Kidney (tissue), 14 donors: ENCODE measurements around the gene KLRF1. TPM values are rescaled to one million over a fixed set of nuclear protein-coding genes. Genes with fewer than 3 reads are reported as not detected.

Experiments
- DNase-seq, 5 donors: peaks; one replicate each; pipeline ENCODE4 v3.0.0-alpha.2; 2013 to 2020
- FAIRE-seq: peaks from 2 replicates; lab custom pipeline; 2012; peaks lifted over from hg19 to GRCh38; lab: Jason Lieb, UNC
- H3K27ac ChIP-seq, 2 donors: one replicate each; pipeline ENCODE4 v1.7.0; 2013; ENCODE audit warnings: low read depth in 2 of 2, low read length in 2 of 2, inconsistent platforms in 1 of 2
- H3K27me3 ChIP-seq: one replicate; pipeline ENCODE4 v1.7.1; 2013; ENCODE audit warnings: low read length, inconsistent platforms; ENCODE audit not compliant: control insufficient read depth, insufficient read depth
- H3K36me3 ChIP-seq, 3 donors: one replicate each; pipeline versions ENCODE4 v1.7.0 to v1.7.1; 2013; ENCODE audit warnings: low read length in 3 of 3, control low read depth in 1 of 3, inconsistent platforms in 1 of 3; ENCODE audit not compliant: insufficient read depth in 3 of 3, control insufficient read depth in 2 of 3
- H3K4me1 ChIP-seq, 3 donors: one replicate each; pipeline versions ENCODE4 v1.7.0 to v1.7.1; 2013; ENCODE audit warnings: low read length in 3 of 3, inconsistent platforms in 1 of 3, low read depth in 1 of 3; ENCODE audit not compliant: control insufficient read depth in 2 of 3, insufficient read depth in 2 of 3
- H3K4me3 ChIP-seq, 3 donors: one replicate each; pipeline versions ENCODE4 v1.7.0 to v1.8.1; 2013; ENCODE audit warnings: low read length in 3 of 3, control low read depth in 1 of 3, inconsistent platforms in 1 of 3
- H3K9ac ChIP-seq, 3 donors: one replicate each; pipeline versions ENCODE4 v1.7.0 to v1.7.1; 2013; ENCODE audit warnings: low read length in 3 of 3, control low read depth in 1 of 3, inconsistent platforms in 1 of 3
- H3K9me3 ChIP-seq, 3 donors: one replicate each; pipeline versions ENCODE4 v1.7.0 to v1.7.1; 2013; ENCODE audit warnings: low read length in 3 of 3, control low read depth in 1 of 3, inconsistent platforms in 1 of 3; ENCODE audit not compliant: control insufficient read depth in 2 of 3, insufficient read depth in 1 of 3
- intact Hi-C: fragments of 100-400 bp; cut with DNase I; formaldehyde crosslinking; loops from one replicate; pipeline ENCODE4 v1.11.1; 2022
- polyA plus RNA-seq: library from polyadenylated mRNA; stranded (reverse); fragments of 350-450 nt; fragmentation: Illumina TruSeq; extraction: RNeasy Lipid Tissue Mini Kit (QIAGEN cat#74804); gene quantifications from one replicate; pipeline ENCODE4 v1.2.3, GENCODE V29; 2014; ENCODE audit warnings: low read depth, low replicate concordance; ENCODE audit not compliant: insufficient read depth
- total RNA-seq: library from RNA; stranded (reverse); fragmentation: NEBNext Ultra II Directional; extraction: Animal tissue kit (Norgen Biotek cat#: 25700); gene quantifications from one replicate; pipeline ENCODE4 v1.2.1, GENCODE V29; 2021
- TF ChIP-seq, protein P1 (sequence below): IDR thresholded peaks from 3 replicates; pipeline ENCODE4 v1.5.1; 2012; ENCODE audit warnings: mild to moderate bottlenecking, moderate library complexity, borderline replicate concordance; ENCODE audit not compliant: insufficient read depth; ENCODE audit errors: extremely low read depth
- donor health status: control.
- donor health status: control.
- donor health status: control.
- donor health status: control.
- donor health status: control.
- donor health status: DM: yes; HTN: yes; CAD: no.
- donor health status: Normal renal cell carcinoma (clear cell type).

Gene KLRF1
- total and polyA plus RNA-seq, 2 donors from 2014 or later: 2.0 TPM

DNA sequence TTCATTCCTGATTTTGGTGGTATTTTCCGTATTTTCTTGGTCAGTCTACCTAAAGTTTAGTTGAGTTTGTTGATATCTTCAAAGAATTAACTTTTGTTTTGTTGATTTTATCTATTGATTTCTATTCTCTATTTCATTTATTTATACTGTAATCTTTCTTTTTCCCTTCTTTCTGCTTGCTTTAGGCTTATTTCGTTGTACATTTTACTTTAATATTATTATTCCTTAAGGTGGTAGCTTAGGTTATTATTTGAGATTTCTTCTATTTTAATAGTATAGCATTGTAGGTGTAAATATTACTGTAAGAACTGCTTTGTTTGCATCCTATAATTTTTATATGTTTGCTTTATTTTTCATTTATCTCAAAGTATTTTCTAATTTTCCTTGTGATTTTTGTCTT, 21.4 kb upstream of the KLRF1 start:
- Histone ChIP-seq H3K9ac (no peak overlapping the region), H3K9me3 (no peaks in the 10 kb centered on the region), H3K27me3 (no peaks in the 10 kb centered on the region), H3K36me3 (no peaks in the 10 kb centered on the region), H3K27ac (no peak overlapping the region), H3K4me3 (no peak overlapping the region), H3K4me1 (no peaks in the 10 kb centered on the region)
- TF ChIP-seq, protein P1, sequence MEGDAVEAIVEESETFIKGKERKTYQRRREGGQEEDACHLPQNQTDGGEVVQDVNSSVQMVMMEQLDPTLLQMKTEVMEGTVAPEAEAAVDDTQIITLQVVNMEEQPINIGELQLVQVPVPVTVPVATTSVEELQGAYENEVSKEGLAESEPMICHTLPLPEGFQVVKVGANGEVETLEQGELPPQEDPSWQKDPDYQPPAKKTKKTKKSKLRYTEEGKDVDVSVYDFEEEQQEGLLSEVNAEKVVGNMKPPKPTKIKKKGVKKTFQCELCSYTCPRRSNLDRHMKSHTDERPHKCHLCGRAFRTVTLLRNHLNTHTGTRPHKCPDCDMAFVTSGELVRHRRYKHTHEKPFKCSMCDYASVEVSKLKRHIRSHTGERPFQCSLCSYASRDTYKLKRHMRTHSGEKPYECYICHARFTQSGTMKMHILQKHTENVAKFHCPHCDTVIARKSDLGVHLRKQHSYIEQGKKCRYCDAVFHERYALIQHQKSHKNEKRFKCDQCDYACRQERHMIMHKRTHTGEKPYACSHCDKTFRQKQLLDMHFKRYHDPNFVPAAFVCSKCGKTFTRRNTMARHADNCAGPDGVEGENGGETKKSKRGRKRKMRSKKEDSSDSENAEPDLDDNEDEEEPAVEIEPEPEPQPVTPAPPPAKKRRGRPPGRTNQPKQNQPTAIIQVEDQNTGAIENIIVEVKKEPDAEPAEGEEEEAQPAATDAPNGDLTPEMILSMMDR: no peak
- DNase-seq: no peak
- FAIRE-seq: no peak
- intact Hi-C loops: no loop called here

DNA sequence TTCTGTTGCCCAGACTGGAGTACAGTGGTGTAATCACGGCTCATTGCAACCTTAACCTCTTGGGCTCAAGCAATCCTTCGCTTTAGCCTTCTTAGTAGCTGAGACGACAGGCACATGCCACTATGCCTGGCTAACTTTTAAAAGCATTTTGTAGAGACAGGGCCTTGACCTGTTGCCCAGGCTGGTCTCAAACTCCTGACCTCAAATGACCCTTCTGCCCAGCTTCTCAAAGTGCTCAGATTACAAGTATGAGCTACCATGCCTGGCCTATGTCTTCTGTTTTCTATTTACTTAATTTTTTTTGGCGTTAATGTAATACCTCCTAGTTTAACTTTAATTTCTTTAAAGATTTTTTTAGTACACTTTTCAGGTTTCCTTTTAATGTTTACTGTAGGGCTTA, 20.6 kb upstream of the KLRF1 start:
- DNase-seq: no peak
- no peaks in the 10 kb centered on the region for H3K9me3 ChIP-seq
- H3K4me3 ChIP-seq: no peak overlapping the region
- H3K36me3 ChIP-seq: no peaks in the 10 kb centered on the region
- intact Hi-C loops: no loop called here
- H3K4me1 ChIP-seq: no peaks in the 10 kb centered on the region
- no peaks in the 10 kb centered on the region for H3K27me3 ChIP-seq
- H3K27ac ChIP-seq: no peak overlapping the region
- TF ChIP-seq, protein P1: no peak
- no peak for FAIRE-seq
- H3K9ac ChIP-seq: no peak overlapping the region

DNA sequence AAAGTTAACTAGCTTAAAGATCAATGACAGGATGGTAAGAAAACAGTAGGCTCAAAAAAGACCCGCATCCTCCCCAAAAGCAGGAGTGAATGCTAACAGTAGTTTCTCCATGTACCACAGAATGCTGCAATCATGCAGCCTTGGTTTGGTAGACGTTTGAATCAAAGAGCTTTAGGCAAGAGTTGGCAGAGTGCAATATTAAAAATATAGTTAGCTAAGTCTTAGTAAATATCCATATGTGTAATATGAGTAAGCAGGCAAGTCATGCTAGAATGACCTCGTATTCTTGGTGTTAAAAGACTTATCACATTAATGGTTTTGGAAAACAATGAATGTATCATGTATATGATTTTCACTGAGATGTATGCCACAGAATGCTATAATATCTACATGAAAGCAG, 18.8 kb upstream of the KLRF1 start:
- H3K4me1 ChIP-seq: no peaks in the 10 kb centered on the region
- intact Hi-C loops: no loop called here
- no peaks in the 10 kb centered on the region for H3K36me3 ChIP-seq
- no peak overlapping the region for H3K4me3 ChIP-seq
- no peak for DNase-seq
- H3K9ac ChIP-seq: no peak overlapping the region
- no peak overlapping the region for H3K27ac ChIP-seq
- no peaks in the 10 kb centered on the region for H3K27me3 ChIP-seq
- H3K9me3 ChIP-seq: no peaks in the 10 kb centered on the region
- TF ChIP-seq, protein P1: no peak
- FAIRE-seq: no peak

DNA sequence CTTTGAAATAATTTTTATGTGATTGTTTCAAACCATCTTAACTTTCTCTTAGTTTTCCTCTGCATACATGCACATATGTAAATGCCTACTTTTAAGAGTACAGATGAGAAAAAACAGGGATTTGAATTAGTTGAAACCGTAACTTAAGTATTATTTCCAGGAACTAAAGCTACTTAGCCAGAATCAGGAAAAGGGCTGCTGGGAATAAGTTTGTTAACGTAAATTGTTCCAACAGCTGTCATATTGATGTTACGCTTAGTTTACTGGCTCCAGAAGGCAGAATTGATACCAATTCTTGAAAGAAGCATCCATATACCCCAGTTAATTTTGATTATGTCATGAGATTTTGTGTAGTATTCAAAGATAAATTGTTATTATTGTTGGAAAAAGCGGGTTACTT, 17.9 kb upstream of the KLRF1 start:
- H3K4me3 ChIP-seq: no peak overlapping the region
- no peaks in the 10 kb centered on the region for H3K4me1 ChIP-seq
- FAIRE-seq (no peak), DNase-seq (no peak)
- no peak overlapping the region for H3K27ac ChIP-seq
- intact Hi-C loops: no loop called here
- TF ChIP-seq, protein P1: no peak
- no peaks in the 10 kb centered on the region for H3K36me3 ChIP-seq
- no peaks in the 10 kb centered on the region for H3K9me3 ChIP-seq
- no peak overlapping the region for H3K9ac ChIP-seq
- H3K27me3 ChIP-seq: no peaks in the 10 kb centered on the region
